D721Med (cell line): Measurements from ENCODE around the gene LRRC8E.
A peak's percentile ranks its signal among the peaks of the same experiment; 100 is the strongest.
"Not testable (repeated sequence)": the region's sequence is repeated elsewhere in the genome, so short reads cannot be mapped to it uniquely, and the experiment has no call there.

Experiments
- DNase-seq: peaks from one replicate; pipeline ENCODE4 v3.0.0; 2011; ENCODE audit warnings: low spot score; ENCODE audit not compliant: insufficient read length
- FAIRE-seq: peaks from 2 replicates; lab custom pipeline; 2011; peaks lifted over from hg19 to GRCh38; lab: Jason Lieb, UNC
- TF ChIP-seq, protein P1 (sequence below): IDR thresholded peaks from 2 replicates; pipeline ENCODE4 v1.5.1; 2012; ENCODE audit warnings: mild to moderate bottlenecking, control low read depth; ENCODE audit not compliant: insufficient read depth; ENCODE audit errors: missing control alignments

LRRC8E gene

DNA sequence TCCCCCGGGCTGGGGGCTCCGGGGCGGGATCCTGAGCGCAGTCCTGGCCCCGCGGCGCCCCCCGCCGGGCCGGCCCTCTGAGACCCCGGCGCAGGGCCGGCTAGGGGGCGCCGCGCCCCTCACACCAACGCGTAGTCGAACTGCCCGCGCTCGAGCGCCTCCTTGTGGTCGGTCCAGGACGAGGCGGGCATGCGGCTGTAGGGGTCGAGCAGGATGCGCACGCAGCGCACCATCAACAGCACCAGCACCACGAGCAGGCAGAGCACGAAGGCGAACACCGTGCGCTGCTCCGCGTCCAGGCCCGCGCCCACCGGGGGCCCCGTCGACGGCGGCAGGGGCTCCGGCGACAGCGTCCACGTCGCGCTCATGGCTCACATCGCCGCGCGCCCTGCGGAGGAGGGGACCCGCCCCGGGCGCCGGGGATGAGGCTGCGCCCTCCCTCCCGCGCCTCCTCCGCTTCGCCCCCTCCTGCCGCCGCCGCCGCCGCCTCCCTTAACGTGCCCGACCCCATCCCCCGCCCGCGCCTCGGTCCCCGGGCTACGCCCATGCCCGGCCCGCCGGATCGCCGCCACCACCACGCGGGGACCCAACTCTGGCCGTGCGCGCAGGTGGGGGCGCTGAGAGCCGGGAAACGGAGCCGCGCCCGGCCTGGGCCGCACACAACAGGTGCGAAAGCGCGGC lies 37.0 kb downstream of the LRRC8E start:
- FAIRE-seq, result no peak
- DNase-seq, result peak; percentile 94
- TF ChIP-seq, protein P1, sequence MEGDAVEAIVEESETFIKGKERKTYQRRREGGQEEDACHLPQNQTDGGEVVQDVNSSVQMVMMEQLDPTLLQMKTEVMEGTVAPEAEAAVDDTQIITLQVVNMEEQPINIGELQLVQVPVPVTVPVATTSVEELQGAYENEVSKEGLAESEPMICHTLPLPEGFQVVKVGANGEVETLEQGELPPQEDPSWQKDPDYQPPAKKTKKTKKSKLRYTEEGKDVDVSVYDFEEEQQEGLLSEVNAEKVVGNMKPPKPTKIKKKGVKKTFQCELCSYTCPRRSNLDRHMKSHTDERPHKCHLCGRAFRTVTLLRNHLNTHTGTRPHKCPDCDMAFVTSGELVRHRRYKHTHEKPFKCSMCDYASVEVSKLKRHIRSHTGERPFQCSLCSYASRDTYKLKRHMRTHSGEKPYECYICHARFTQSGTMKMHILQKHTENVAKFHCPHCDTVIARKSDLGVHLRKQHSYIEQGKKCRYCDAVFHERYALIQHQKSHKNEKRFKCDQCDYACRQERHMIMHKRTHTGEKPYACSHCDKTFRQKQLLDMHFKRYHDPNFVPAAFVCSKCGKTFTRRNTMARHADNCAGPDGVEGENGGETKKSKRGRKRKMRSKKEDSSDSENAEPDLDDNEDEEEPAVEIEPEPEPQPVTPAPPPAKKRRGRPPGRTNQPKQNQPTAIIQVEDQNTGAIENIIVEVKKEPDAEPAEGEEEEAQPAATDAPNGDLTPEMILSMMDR, result peak; percentile 91

DNA sequence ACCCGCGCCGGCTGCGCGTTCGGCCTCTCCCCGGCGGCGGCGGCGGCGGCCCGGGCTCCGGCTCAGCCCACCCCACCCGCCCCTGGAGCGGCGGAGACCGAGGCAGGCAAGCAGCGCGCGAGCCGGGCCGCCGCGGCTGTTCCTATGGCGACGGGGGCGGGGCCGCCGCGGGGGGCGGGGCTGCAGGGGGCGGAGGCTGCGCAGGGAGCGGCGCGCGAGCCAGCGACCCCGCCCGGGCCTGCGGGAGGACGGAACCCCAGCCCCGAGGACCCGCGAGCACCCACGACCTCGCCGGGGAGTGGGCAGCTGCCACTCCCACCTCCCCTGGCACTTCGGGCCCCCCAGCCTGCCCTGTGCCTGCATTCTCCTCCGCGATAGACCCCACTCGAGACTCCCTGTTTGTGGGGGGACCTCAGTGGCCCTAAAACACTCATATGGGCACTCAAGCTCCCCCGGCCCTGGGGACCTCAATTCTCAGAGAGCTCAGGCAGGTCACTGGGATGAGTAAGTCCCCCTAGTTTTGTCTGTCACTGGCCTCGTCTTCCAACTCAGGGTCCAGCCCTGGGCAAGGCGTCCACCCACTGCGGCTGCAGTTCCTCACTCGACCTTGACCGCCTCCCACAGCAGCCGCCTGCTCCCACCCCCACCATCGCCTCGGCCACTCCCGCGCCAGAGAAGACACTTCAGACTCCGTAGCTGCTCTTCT lies 37.9 kb downstream of the LRRC8E start, which contains the start of gene CTXN1:
CTXN1 (minus strand) TSS at position 115 of the 706 bp plus-strand sequence. CDS start 597 bp downstream, outside the sequence.
- DNase-seq (peak; percentile 84), FAIRE-seq (no peak)
- TF ChIP-seq, protein P1, result no peak

DNA sequence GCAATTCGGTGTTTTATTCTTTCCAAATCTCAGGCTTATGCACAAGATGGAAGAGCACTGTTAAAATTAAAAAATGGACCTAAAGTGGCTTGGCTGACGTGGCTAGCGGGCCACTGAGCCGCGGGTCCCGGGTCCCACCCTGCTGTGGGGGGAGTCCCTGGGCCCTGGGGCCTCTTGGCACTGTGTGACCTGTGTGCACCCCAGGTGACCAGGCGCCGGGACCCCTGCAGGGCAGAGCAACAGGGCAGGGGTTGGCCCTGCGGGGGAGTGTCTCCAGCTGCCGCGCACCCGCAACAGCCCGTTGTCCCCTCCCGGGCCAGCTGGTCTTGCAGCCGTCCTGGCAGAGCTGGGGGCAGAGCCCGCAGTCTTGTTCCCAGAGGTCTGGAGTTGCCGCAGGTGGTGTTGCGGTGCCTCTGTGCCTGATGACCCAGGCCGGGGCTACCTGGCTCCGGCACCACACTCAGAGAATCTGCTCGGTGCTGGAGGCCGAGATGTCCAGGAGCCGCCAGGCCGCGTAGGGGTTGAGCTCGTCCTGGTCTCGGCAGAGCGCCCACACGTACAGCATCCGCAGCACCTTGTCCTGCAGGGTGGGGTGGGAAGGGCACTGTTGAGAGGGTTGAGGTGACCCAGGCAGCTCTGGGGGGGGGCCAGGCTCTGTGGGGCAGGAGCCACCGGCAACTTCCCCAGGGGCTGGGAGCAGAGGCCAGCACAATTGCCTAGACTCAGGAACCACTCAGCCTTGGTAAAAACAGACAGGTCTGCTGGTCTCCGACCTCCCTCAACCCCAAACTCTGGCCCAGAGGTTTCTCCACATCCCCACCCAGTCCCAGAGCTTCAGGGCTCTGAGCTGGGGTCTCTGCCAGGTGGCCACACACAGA lies 38.7 kb downstream of the LRRC8E start:
- no peak for FAIRE-seq
- DNase-seq, result no peak
- TF ChIP-seq, protein P1, result no peak

DNA sequence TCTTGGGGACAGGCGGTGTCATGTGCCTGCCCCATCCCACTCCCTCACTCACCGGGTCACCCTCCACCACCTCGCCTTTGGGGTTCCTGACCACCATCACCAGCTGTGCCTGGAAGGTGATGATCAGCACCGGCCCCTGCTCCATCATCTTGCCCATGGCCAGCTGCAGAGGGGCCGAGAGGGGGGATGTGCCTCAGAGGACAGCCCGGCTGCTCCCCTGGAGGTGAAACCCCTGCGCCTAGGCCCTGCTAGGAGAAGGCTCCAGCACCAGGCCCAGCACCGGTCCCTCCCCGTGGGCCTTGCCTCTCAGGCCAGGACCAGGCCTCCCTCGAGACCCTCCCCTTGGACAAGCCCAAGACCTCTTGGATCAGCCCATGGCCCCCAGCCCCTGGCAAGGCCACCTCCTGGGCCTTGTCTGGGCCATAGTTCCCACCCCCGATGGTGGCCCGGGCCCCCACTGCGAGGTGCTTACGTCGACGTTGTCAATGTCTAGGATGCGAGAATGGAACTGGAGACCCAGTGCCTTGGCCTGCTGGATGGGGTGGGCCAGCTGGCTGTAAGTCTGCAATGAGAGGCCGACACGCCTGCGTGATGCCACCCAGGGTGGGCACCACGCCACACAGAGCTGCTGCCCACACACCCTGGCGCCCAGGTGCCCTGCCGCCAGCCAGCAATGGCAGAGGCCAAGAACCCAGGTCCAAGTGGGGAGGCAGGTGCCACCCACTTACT lies 39.5 kb downstream of the LRRC8E start:
- TF ChIP-seq, protein P1, result no peak
- DNase-seq (no peak), FAIRE-seq (no peak)

DNA sequence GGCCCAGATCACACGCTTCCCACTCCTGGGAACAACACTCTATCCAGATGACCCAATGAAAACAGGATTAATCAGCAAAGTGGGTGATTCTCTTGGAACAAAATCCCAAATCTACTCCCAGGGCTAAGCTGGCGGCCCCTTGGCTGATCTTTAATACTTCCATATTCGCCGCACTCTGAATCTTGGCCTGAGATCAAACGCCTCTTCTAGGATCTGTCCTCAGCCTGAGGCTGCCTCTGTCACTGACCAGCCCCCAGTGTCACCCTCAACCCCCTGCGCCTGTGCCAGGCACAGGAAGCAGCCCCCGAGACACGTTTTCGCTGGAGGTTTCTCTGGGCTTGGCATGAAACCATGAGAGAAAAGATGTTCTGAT lies 40.0 kb downstream of the LRRC8E start:
- TF ChIP-seq, protein P1, result no peak
- FAIRE-seq, result no peak

DNA sequence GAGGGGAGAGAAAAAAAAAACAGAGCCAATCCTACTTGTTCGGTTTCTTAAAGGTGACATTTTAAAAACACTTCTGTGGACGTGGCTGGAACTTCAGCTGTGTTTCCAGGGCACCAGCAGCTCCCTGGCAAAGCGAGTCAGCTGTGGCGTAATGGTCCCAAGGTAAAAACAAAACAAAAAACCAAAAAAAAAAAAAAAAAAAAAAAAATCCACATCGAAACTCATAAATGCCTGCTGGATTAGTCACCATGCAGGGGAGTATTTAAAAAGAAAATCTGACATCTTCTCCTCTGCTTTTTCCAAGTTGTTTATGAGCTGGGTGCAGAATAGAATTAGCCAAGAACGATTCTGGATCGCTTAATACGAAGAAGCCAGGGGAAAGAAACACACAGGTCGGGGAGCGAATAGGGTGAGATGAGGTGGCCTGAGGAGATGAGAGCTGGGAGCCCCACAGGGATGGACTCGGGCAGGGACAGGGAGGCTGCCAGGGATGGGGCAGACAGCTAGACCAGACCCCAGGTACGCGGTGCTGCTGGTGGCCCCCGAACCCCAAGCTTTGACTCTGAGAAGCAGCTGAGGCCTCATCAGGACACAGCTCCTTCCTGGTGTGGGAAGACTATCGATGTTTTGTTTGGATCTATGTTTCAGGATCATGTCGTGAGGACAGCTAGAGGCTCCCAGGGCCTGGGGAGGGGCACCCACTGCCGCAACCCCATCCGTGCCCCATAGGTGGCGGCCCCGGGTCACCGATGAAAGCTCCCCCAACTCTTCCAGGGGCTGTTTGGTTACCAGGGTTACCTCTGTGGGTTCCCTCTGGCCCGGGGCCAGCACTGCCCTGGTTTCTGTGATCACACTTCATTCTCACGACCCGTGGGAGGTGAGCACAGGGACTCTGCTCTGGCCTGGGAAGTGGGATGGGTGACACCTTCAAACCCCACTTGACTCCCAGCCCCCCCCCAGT lies 40.7 kb downstream of the LRRC8E start:
- FAIRE-seq, result no peak
- no peak for DNase-seq
- TF ChIP-seq, protein P1, result peak; percentile 20

More for the DNA sequence above, 40.0 kb downstream of the LRRC8E start:
- DNase-seq, result no peak

DNA sequence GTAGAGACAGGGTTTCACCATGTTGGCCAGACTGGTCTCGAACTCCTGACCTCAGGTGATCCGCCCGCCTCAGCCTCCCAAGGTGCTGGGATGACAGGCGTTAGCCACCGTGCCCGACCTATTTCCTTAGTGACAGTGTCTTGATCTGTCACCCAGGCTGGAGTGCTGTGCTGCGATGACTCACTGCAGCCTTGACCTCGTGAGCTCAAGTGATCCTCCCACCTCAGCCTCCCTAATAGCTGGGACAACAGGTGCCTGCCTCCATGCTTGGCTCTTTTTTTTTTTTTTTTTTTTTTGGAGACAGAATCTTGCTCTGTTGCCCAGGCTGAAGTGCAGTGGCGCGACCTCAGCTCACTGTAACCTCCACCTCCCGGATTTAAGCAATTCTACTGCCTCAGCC lies 41.7 kb downstream of the LRRC8E start:
- FAIRE-seq, DNase-seq: not testable (repeated sequence)
